IPS-NIHi7 (cell line): ENCODE data around the gene CBLB.
"Not testable (repeated sequence)": the region's sequence is repeated elsewhere in the genome, so short reads cannot be mapped to it uniquely, and the experiment has no call there.

Experiments used
- DNase-seq: peaks from one replicate; pipeline ENCODE4 v3.0.0; 2012; ENCODE audit warnings: mixed read lengths; ENCODE audit errors: extremely low spot score

Gene CBLB

GRCh38 chr3:105786990-105787389 lies 81.8 kb downstream of the CBLB start:
- no peak for DNase-seq

GRCh38 chr3:105786241-105786640 lies 82.6 kb downstream of the CBLB start:
- no peak for DNase-seq

DNA sequence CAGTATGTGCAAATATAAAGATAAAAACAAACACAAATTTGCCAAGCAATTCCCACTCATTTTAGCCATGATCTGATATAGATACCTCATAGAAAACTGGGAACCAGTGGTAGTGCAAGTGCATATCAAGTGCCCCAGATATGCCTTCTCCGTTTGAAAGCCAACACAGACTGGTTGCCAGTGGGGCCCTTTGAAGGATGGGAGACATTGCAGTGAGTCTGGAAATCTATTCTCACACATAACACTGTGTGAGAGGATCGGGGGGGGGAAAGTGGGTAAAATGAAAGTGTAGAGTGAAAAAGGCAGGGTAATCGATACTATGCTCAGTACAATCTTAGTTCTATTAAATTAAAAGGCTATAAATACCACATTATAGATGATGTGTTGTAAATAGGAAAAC lies 83.0 kb downstream of the CBLB start:
- no peak for DNase-seq

DNA sequence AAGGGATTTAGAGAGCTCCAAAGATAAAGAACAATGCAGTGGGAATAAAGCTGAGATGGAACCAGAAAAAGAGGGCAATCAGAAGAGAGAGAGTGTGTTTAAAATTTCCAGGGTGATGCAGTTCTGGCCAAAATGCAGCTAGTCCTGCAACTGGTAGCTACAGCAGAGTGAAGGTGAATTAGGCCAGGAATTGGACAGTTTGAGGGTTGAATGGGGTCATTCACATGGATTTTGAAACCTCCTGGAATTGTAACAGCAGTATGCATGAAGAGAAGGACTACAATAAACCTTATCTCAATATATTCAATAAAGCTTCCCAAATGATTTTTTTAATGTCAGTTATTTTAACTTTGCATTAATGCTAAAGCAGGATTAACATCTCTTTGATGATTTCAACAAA lies 85.2 kb downstream of the CBLB start:
- no peak for DNase-seq

DNA sequence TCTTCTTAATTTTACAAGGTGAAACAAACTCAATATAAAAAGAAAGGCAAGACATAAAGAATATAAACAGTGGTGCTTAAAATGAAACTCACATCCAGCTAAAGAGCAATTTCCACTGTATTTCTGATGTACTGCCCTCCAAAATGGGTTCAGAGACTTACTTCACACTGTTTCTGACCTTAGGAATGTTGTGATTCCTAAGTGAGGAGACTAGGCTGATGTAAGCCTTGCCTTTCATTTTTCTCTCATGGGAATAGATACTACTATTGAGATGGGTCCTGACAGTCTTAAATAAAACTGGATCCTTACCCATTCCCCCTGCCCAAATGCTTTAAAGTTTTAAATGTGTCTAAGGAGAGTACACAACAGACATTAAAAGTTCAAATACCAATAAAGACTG lies 86.9 kb downstream of the CBLB start:
- no peak for DNase-seq

DNA sequence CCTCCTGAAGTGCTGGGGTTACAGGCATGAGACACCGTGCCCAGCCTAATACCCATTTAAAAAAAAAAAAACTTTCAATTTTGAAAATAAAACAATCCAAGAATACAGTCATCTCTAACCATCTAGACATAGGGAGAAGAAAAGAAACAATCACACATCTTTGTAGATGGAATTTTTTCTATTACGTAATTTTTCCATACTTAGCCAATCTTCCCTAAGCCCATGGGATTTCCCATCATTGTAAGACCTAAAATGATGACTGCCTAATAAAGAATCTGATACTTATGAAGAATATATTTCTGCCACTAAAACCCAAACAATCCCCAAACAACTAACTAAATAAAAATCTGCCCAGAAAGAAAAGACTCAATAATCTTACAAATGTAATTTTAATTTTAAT lies 88.7 kb downstream of the CBLB start:
- DNase-seq, result no peak

DNA sequence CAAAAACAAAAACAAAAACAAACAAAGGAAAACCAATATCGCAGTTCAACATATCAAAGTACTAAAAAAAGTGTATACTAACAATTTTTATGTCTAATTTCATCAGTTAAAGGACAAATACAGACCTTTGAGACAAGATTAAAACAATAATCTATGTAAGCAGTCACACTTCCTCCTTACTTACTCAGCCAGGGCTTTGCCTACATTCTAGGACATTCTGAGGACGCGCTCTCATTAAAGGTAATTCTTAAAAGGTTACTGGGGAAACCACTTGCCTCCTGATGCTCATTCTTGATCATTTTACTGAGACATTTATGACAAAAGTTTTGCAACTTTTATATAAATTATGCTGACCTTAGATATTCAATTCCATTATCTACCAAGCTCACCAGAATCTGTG lies 93.4 kb downstream of the CBLB start:
- DNase-seq, result no peak

DNA sequence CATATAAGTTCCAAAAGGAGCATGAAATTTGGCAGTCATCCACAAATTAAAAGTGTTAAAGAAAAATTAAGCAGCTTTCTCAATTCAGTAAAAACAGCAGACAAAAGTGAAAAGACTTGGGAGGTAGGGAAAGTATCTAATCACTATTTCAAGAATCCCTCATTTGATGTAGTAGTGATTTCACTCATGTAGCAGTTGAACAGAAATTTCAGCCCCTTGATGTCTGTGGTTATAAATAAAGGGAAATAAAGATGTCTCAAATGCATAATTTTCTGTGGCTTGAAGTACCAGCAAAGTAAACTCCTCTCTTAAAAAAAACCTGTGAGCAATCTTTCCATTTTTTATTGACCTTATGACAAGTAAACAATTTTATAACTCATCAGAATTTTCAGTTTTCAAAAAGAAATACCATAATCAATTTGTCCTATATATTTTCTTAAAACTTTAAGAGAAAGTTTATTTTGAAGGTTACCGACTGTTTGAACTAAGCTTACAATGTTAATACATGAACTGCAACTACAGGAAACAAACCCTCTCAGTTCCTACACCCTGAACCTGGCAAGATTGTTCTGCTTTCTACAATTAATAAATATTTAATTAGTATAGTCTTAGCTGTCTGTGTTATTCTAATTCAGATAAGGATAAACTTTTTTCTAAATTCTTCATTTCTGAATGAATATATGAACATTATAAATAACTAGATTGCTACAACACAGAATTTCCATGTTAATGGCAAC lies 94.2 kb downstream of the CBLB start:
- no peak for DNase-seq

GRCh38 chr3:105773291-105773690 lies 95.5 kb downstream of the CBLB start:
- no peak for DNase-seq

DNA sequence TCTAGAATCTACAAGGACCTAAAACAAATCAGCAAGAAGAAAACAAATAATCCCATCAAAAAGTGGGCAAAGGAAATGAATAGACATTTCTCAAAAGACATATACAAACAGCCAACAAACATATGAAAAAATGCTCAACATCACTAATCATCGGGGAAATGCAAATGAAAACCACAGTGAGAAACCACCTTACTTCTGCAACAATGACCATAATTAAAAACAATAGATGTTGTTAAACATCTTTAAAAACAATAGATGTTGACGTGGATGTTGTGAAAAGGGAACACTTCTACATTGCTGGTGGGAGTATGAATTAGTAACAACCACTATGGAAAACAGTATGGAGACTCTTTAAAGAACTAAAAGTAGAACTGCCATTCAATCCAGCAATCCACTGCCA lies 96.2 kb downstream of the CBLB start:
- no peak for DNase-seq

DNA sequence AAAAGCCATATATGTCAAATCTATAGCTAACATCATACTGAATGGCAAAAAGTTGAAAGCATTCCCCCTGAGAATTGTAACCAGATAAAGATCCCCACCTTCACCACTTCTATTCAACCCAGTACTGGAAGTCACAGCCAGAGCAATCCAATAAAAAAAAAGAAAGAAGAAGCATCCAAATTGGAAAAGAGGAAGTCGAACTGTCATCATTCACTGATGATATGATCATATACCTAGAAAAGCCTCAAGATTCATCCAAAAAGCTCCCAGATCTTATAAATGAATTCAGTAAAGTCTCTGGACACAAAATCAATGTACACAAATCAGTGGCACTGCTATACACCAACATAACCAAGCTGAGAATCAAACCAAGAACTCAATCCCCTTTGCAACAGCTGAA lies 97.4 kb downstream of the CBLB start:
- no peak for DNase-seq

GRCh38 chr3:105770410-105770809 lies 98.4 kb downstream of the CBLB start:
- DNase-seq, result no peak

- DNase-seq, result no peak
These were observed 101.0 kb downstream of the CBLB start for GRCh38 chr3:105767776-105768175.

GRCh38 chr3:105767216-105767615 lies 101.6 kb downstream of the CBLB start:
- no peak for DNase-seq

- DNase-seq, result no peak
These were observed 103.5 kb downstream of the CBLB start for GRCh38 chr3:105765308-105765639.

GRCh38 chr3:105764378-105765307 lies 104.2 kb downstream of the CBLB start:
- DNase-seq, result no peak

GRCh38 chr3:105763659-105764036 lies 105.2 kb downstream of the CBLB start:
- no peak for DNase-seq

DNA sequence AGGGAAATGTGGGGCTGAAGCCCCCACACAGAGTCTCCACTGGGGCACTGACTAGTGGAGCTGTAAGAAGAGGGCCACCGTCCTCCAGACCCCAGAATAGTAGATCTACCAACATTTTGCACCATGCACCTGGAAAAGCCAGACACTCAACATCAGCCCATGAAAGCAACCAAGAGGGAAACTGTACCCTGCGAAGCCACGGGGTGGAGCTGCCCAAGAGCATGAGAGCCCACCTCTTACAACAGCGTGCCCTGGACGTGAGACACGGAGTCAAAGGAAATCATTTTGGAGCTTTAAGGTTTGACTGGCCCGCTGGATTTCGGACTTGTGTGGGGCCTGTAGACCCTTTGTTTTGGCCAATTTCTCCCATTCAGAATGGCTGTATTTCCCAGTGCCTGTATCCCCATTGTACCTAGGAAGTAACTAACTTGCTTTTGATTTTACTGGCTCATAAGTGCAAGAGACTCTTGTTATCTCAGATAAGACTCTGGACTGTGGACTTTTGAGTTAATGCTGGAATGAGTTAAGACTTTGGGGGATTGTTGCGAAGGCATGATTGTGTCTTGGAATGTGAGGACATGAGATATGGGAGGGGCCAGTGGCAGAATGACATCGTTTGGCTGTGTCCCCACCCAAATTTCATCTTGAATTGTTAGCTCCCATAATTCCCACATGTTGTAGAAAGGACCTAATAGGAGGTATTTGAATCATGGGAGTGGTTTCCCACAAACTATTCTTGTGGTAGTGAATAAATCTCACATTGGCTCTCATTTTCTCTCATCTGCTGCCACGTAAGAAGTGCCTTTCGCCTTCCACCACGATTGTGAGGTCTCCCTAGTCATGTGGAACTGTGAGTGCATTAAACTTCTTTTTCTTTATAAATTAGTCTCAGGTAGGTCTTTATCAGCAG lies 105.8 kb downstream of the CBLB start:
- no peak for DNase-seq

- not testable (repeated sequence) for DNase-seq
These were observed 106.6 kb downstream of the CBLB start for GRCh38 chr3:105762214-105762613.

DNA sequence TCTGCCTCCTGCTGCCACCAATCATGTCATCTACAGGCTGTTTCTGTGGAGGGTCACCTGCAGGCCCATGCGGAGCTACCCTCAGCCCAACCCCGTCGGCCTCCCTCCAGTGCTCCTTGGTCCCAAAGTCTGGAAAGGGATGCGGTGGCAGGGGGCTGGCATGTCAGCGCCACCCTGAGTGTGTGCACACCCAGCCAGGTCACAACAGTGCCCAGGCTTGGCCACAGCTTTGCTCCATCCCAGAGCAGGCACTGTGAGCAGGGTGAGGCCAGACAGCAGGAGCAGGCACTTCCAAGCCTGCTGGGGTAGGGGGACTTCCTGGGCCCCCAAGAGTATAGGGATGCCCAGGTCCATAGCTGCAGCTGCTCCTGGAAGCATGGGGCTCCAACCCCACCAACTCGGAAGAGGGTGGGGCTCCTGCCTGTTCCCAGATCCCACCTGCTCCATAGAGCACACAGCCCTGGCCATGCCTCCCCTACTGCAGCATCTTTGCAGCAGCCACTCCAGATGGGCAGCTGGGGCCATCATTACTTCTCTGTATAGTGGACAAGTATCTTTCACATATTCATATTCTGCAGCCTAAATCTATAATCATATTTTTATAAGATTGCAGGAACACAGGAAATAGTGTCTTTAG lies 109.3 kb downstream of the CBLB start:
- DNase-seq, result no peak

DNA sequence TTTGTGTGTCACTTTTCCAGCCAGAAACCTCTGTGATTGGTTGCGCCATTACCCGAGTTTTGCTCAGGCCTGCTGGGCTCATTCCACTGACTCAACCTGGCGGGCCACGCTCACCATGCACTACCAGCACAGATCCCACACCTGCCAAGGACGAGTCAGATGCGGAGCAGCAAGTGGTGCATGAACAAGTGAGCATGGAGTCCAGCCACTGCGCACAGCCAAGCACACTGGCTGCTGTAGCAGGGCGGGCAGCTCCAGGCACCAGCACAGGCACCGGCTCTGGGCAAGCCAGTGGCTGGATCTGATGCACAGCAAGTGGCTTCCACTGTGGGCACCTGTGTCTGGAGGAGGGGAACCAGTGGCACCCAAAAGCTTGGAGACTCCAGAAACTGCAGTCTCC lies 110.4 kb downstream of the CBLB start:
- no peak for DNase-seq
